Measurements from ENCODE around the gene C16orf86. TPM values are rescaled to one million over a fixed set of nuclear protein-coding genes. Genes with fewer than 3 reads are reported as not detected.

C16orf86 gene
- total RNA-seq, 8 experiments from 2014 or later: 1.9 to 4.9 (median 2.9) TPM

Other genes starting within 250 kb of the C16orf86 start
- 10 to 100 TPM in 4 of 8 experiments, 1 to 10 TPM in 3, under 1 TPM in 1; 0.64 to 17.4 (median 6.8) TPM for gene HSD11B2, start 235.7 kb upstream of the C16orf86 start, total RNA-seq
- 100 to 1,000 TPM in 2 of 8 experiments, 10 to 100 TPM in 6; 56.6 to 139 (median 69.4) TPM for gene ATP6V0D1, start 185.7 kb upstream of the C16orf86 start, total RNA-seq
- under 1 TPM in 3 of 8 experiments, not detected in 5; 0.27 to 0.81 (median 0.66) TPM for gene AGRP, start 183.3 kb upstream of the C16orf86 start, total RNA-seq
- 10 to 100 TPM; 11.2 to 35.5 (median 19.4) TPM for gene RIPOR1, start 138.0 kb upstream of the C16orf86 start, total RNA-seq
- 10 to 100 TPM; 19.6 to 47.6 (median 31.2) TPM for gene CTCF, start 104.3 kb upstream of the C16orf86 start, total RNA-seq
- gene CARMIL2, start 21.7 kb upstream of the C16orf86 start, total RNA-seq: 1 to 10 TPM in 6 of 8 experiments, under 1 TPM in 2; 0.66 to 6.9 (median 2.9) TPM
- gene ACD, start 6.6 kb upstream of the C16orf86 start, total RNA-seq: 10 to 100 TPM in 7 of 8 experiments, 1 to 10 TPM in 1; 7.1 to 31.2 (median 20.4) TPM
- gene PARD6A, start 5.9 kb upstream of the C16orf86 start, total RNA-seq: 10 to 100 TPM in 4 of 8 experiments, 1 to 10 TPM in 3, not detected in 1; 2.5 to 14.2 (median 12.4) TPM
- 10 to 100 TPM; 10.8 to 26.0 (median 17.4) TPM for gene ENKD1, start 64 bp upstream of the C16orf86 start, total RNA-seq
- gene GFOD2, start 52.5 kb downstream of the C16orf86 start, total RNA-seq: 10 to 100 TPM; 13.1 to 48.8 (median 30.5) TPM
- 10 to 100 TPM in 2 of 8 experiments, 1 to 10 TPM in 6; 4.3 to 19.8 (median 7.6) TPM for gene RANBP10, start 139.7 kb downstream of the C16orf86 start, total RNA-seq
- 10 to 100 TPM in 1 of 8 experiments, 1 to 10 TPM in 7; 1.0 to 13.0 (median 3.0) TPM for gene TSNAXIP1, start 140.1 kb downstream of the C16orf86 start, total RNA-seq
- gene THAP11, start 175.5 kb downstream of the C16orf86 start, total RNA-seq: 10 to 100 TPM; 17.6 to 26.9 (median 23.1) TPM
- gene NUTF2, start 180.1 kb downstream of the C16orf86 start, total RNA-seq: 100 to 1,000 TPM in 5 of 8 experiments, 10 to 100 TPM in 3; 52.2 to 122 (median 108) TPM
- gene CENPT, start 180.9 kb downstream of the C16orf86 start, total RNA-seq: 10 to 100 TPM; 21.4 to 42.8 (median 34.0) TPM
- 10 to 100 TPM; 25.2 to 60.8 (median 46.9) TPM for gene EDC4, start 206.2 kb downstream of the C16orf86 start, total RNA-seq
- 1 to 10 TPM in 1 of 8 experiments, under 1 TPM in 5, not detected in 2; 0.33 to 1.3 (median 0.68) TPM for gene NRN1L, start 218.1 kb downstream of the C16orf86 start, total RNA-seq
- gene PSKH1, start 226.4 kb downstream of the C16orf86 start, total RNA-seq: 10 to 100 TPM in 6 of 8 experiments, 1 to 10 TPM in 2; 7.2 to 35.2 (median 13.9) TPM

Data from motor neuron (in vitro differentiated cells).